HEK293 (cell line): ENCODE measurements around the gene ADA.

Source experiments
- KLF9 ChIP-seq: fragments of 450-650 bp; formaldehyde crosslinking; IDR thresholded peaks from 2 replicates; pipeline ENCODE4 v1.5.1; 2016; ENCODE audit warnings: missing biosample characterization, missing genetic modification characterization, low read depth
- SP2 ChIP-seq: fragments of 450-650 bp; formaldehyde crosslinking; IDR thresholded peaks from 2 replicates; pipeline ENCODE4 v1.5.1; 2016; ENCODE audit warnings: missing biosample characterization, missing genetic modification characterization
- YY1 ChIP-seq: fragments of 450-650 bp; formaldehyde crosslinking; IDR thresholded peaks from 2 replicates; pipeline ENCODE4 v1.5.1; 2018; ENCODE audit warnings: missing biosample characterization, missing genetic modification characterization
- ZBTB6 ChIP-seq: fragments of 450-650 bp; formaldehyde crosslinking; IDR thresholded peaks from 2 replicates; pipeline ENCODE4 v1.5.1; 2017; ENCODE audit warnings: missing biosample characterization, missing genetic modification characterization
- ZNF114 ChIP-seq: fragments of 450-650 bp; formaldehyde crosslinking; IDR thresholded peaks from 2 replicates; pipeline ENCODE4 v1.5.0; 2017; ENCODE audit warnings: missing biosample characterization, missing genetic modification characterization
- ZNF121 ChIP-seq: fragments of 450-650 bp; formaldehyde crosslinking; IDR thresholded peaks from 2 replicates; pipeline ENCODE4 v1.5.1; 2016; ENCODE audit warnings: missing biosample characterization, missing genetic modification characterization
- ZNF350 ChIP-seq: fragments of 450-650 bp; formaldehyde crosslinking; IDR thresholded peaks from 2 replicates; pipeline ENCODE4 v1.5.0; 2017; ENCODE audit warnings: missing biosample characterization, mild to moderate bottlenecking, missing genetic modification characterization
- ZNF488 ChIP-seq: fragments of 450-650 bp; formaldehyde crosslinking; IDR thresholded peaks from 2 replicates; pipeline ENCODE4 v1.5.1; 2016; ENCODE audit warnings: missing biosample characterization, missing genetic modification characterization
- ZNF518A ChIP-seq: fragments of 450-650 bp; formaldehyde crosslinking; conservative IDR thresholded peaks from 2 replicates; pipeline ENCODE4 v1.5.1; 2016; ENCODE audit warnings: low read depth, missing biosample characterization, missing genetic modification characterization
- ZNF561 ChIP-seq: fragments of 450-650 bp; IDR thresholded peaks from 2 replicates; pipeline ENCODE4 v1.5.1; 2018; ENCODE audit warnings: missing biosample characterization, missing genetic modification characterization, borderline replicate concordance
- TF ChIP-seq, protein P1 (sequence below): fragments of 450-650 bp; formaldehyde crosslinking; IDR thresholded peaks from 2 replicates; pipeline ENCODE4 v1.5.1; 2016; ENCODE audit warnings: missing biosample characterization, missing genetic modification characterization
- TF ChIP-seq, protein P2 (sequence below): fragments of 450-650 bp; formaldehyde crosslinking; IDR thresholded peaks from 2 replicates; pipeline ENCODE4 v1.5.1; 2017; ENCODE audit warnings: missing biosample characterization, missing genetic modification characterization
- TF ChIP-seq, protein P3 (sequence below): fragments of 450-650 bp; formaldehyde crosslinking; IDR thresholded peaks from 2 replicates; pipeline ENCODE4 v1.5.1; 2016; ENCODE audit warnings: missing biosample characterization, missing genetic modification characterization

GRCh38 chr20:44658810-44659209 is 7.3 kb upstream of the ADA start:
- TF ChIP-seq, protein P1, sequence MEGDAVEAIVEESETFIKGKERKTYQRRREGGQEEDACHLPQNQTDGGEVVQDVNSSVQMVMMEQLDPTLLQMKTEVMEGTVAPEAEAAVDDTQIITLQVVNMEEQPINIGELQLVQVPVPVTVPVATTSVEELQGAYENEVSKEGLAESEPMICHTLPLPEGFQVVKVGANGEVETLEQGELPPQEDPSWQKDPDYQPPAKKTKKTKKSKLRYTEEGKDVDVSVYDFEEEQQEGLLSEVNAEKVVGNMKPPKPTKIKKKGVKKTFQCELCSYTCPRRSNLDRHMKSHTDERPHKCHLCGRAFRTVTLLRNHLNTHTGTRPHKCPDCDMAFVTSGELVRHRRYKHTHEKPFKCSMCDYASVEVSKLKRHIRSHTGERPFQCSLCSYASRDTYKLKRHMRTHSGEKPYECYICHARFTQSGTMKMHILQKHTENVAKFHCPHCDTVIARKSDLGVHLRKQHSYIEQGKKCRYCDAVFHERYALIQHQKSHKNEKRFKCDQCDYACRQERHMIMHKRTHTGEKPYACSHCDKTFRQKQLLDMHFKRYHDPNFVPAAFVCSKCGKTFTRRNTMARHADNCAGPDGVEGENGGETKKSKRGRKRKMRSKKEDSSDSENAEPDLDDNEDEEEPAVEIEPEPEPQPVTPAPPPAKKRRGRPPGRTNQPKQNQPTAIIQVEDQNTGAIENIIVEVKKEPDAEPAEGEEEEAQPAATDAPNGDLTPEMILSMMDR (tag by site-specific recombination), result no peak
- TF ChIP-seq ZNF518A (tag by site-specific recombination) (no peak), ZNF114 (tag by site-specific recombination) (no peak), ZBTB6 (tag by site-specific recombination) (no peak), KLF9 (tag by site-specific recombination) (no peak), ZNF350 (tag by site-specific recombination) (no peak), SP2 (tag by site-specific recombination) (no peak), ZNF561 (tag by site-specific recombination) (no peak), ZNF488 (tag by site-specific recombination) (no peak), YY1 (no peak), ZNF121 (tag by site-specific recombination) (no peak)
- TF ChIP-seq, protein P2, sequence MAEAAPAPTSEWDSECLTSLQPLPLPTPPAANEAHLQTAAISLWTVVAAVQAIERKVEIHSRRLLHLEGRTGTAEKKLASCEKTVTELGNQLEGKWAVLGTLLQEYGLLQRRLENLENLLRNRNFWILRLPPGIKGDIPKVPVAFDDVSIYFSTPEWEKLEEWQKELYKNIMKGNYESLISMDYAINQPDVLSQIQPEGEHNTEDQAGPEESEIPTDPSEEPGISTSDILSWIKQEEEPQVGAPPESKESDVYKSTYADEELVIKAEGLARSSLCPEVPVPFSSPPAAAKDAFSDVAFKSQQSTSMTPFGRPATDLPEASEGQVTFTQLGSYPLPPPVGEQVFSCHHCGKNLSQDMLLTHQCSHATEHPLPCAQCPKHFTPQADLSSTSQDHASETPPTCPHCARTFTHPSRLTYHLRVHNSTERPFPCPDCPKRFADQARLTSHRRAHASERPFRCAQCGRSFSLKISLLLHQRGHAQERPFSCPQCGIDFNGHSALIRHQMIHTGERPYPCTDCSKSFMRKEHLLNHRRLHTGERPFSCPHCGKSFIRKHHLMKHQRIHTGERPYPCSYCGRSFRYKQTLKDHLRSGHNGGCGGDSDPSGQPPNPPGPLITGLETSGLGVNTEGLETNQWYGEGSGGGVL (tag by site-specific recombination), result no peak
- TF ChIP-seq, protein P3, sequence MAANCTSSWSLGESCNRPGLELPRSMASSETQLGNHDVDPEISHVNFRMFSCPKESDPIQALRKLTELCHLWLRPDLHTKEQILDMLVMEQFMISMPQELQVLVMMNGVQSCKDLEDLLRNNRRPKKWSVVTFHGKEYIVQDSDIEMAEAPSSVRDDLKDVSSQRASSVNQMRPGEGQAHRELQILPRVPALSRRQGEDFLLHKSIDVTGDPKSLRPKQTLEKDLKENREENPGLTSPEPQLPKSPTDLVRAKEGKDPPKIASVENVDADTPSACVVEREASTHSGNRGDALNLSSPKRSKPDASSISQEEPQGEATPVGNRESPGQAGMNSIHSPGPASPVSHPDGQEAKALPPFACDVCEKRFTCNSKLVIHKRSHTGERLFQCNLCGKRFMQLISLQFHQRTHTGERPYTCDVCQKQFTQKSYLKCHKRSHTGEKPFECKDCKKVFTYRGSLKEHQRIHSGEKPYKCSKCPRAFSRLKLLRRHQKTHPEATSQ (tag by site-specific recombination), result no peak
